Skin of body (tissue), 2 donors: ENCODE data around the gene GRM1. TPM values are rescaled to one million over a fixed set of nuclear protein-coding genes. Genes with fewer than 3 reads are reported as not detected.
A peak's percentile ranks its signal among the peaks of the same experiment; 100 is the strongest.

Experiments used
- DNase-seq: peaks from one replicate; lab custom pipeline; 2025; lab: John Stamatoyannopoulos, UW
- total RNA-seq: library from RNA; depleted of rRNA; stranded (reverse); fragments of >200 nt; gene quantifications from one replicate; pipeline ENCODE4 v1.2.3, GENCODE V29; 2014

GRM1 gene
- total RNA-seq, 1 donor from 2014 or later = 0.10 TPM

- peak; percentile 29 for DNase-seq
Measured at GRCh38 chr6:146315381-146316174, 286.7 kb downstream of the GRM1 start.

- DNase-seq = no peak
Measured at GRCh38 chr6:146316175-146316495, 287.3 kb downstream of the GRM1 start.

GRCh38 chr6:146331013-146331412 is 302.2 kb downstream of the GRM1 start:
- no peak for DNase-seq

GRCh38 chr6:146335336-146335735 is 306.5 kb downstream of the GRM1 start:
- DNase-seq = no peak

GRCh38 chr6:146336191-146336590 is 307.3 kb downstream of the GRM1 start:
- no peak for DNase-seq

GRCh38 chr6:146337376-146337775 is 308.5 kb downstream of the GRM1 start:
- peak; percentile 69 for DNase-seq

GRCh38 chr6:146339716-146340115 is 310.9 kb downstream of the GRM1 start:
- DNase-seq = no peak

GRCh38 chr6:146341493-146342230 is 312.8 kb downstream of the GRM1 start:
- DNase-seq = no peak

- DNase-seq = no peak
Measured at GRCh38 chr6:146345598-146345997, 316.7 kb downstream of the GRM1 start.

GRCh38 chr6:146347090-146347489 is 318.2 kb downstream of the GRM1 start:
- no peak for DNase-seq

GRCh38 chr6:146347690-146348089 is 318.8 kb downstream of the GRM1 start:
- DNase-seq = no peak

- DNase-seq = no peak
Measured at GRCh38 chr6:146351018-146351417, 322.2 kb downstream of the GRM1 start.

GRCh38 chr6:146352163-146352562 is 323.3 kb downstream of the GRM1 start:
- DNase-seq = no peak

GRCh38 chr6:146354451-146354850 is 325.6 kb downstream of the GRM1 start:
- DNase-seq = no peak

GRCh38 chr6:146355521-146356100 is 326.7 kb downstream of the GRM1 start:
- no peak for DNase-seq

- peak; percentile 28 for DNase-seq
Measured at GRCh38 chr6:146357578-146358430, 328.9 kb downstream of the GRM1 start.

GRCh38 chr6:146358431-146359046 is 329.7 kb downstream of the GRM1 start:
- no peak for DNase-seq

- DNase-seq = no peak
Measured at GRCh38 chr6:146359131-146359530, 330.3 kb downstream of the GRM1 start.

GRCh38 chr6:146361128-146361924 is 332.5 kb downstream of the GRM1 start:
- DNase-seq = no peak
